ENCODE results near the gene GRIN2A. TPM values are rescaled to one million over a fixed set of nuclear protein-coding genes. Genes with fewer than 3 reads are reported as not detected.

Gene GRIN2A
- total and polyA plus RNA-seq, 3 donors from 2014 or later = 7.0 to 20.3 (median 10.4) TPM

- intact Hi-C loops (cut with DNase I; ENCODE audit: low total_unique reads) = no loop called here
These were observed 155.6 kb downstream of the GRIN2A start for GRCh38 chr16:10026593-10026992.

GRCh38 chr16:10022098-10022497 lies 160.1 kb downstream of the GRIN2A start:
- Histone ChIP-seq H3K27ac (no peak overlapping the region), H3K4me3 (no peak overlapping the region), H3K27me3 (no peaks in the 10 kb centered on the region), H3K36me3 (ENCODE audit: low read depth, missing control alignments) (no peaks in the 10 kb centered on the region), H3K4me1 (no peaks in the 10 kb centered on the region), H3K9me3 (no peaks in the 10 kb centered on the region)
- TF ChIP-seq POLR2A (IDR thresholded peaks at IDR 0.05) (no peak), CTCF (IDR thresholded peaks at IDR 0.05) (no peak)
- no peak for DNase-seq
- 92% methylated on average over 5 of the region's 5 CpGs for WGBS, 2 donors
- intact Hi-C loops (cut with DNase I; ENCODE audit: low total_unique reads) = no loop called here

More at GRCh38 chr16:10026593-10026992, 155.6 kb downstream of the GRIN2A start:
- Histone ChIP-seq H3K27ac (no peak overlapping the region), H3K27me3 (no peaks in the 10 kb centered on the region), H3K36me3 (ENCODE audit: low read depth, missing control alignments) (no peaks in the 10 kb centered on the region), H3K4me3 (no peak overlapping the region), H3K4me1 (no peaks in the 10 kb centered on the region), H3K9me3 (no peaks in the 10 kb centered on the region)
- no peak for TF ChIP-seq CTCF (IDR thresholded peaks at IDR 0.05)
- DNase-seq = no peak
- WGBS, 2 donors = 84 to 91% methylated on average over 5 of the region's 5 CpGs

GRCh38 chr16:10020866-10021265 lies 161.4 kb downstream of the GRIN2A start:
- no peak overlapping the region for H3K4me3 ChIP-seq
- no peaks in the 10 kb centered on the region for H3K9me3 ChIP-seq
- 50 to 58% methylated on average over 3 of the region's 3 CpGs for WGBS, 2 donors
- DNase-seq = no peak
- intact Hi-C loops (cut with DNase I; ENCODE audit: low total_unique reads) = no loop called here
- H3K27me3 ChIP-seq = no peaks in the 10 kb centered on the region
- TF ChIP-seq POLR2A (IDR thresholded peaks at IDR 0.05) (no peak), CTCF (IDR thresholded peaks at IDR 0.05) (no peak)
- no peaks in the 10 kb centered on the region for H3K4me1 ChIP-seq
- H3K36me3 ChIP-seq (ENCODE audit: low read depth, missing control alignments) = no peaks in the 10 kb centered on the region
- no peak overlapping the region for H3K27ac ChIP-seq

GRCh38 chr16:10016752-10017151 lies 165.5 kb downstream of the GRIN2A start:
- TF ChIP-seq POLR2A (IDR thresholded peaks at IDR 0.05) (no peak), CTCF (IDR thresholded peaks at IDR 0.05) (no peak)
- WGBS, 2 donors = 58 to 63% methylated on average over 3 of the region's 3 CpGs
- Histone ChIP-seq H3K9me3 (no peaks in the 10 kb centered on the region), H3K4me3 (no peak overlapping the region), H3K27ac (no peak overlapping the region), H3K36me3 (ENCODE audit: low read depth, missing control alignments) (no peaks in the 10 kb centered on the region), H3K4me1 (peaks cover 3% of the 10 kb centered on the region), H3K27me3 (no peaks in the 10 kb centered on the region)
- no peak for DNase-seq
- intact Hi-C loops (cut with DNase I; ENCODE audit: low total_unique reads) = no loop called here

GRCh38 chr16:10015397-10015796 lies 166.8 kb downstream of the GRIN2A start:
- no peak for DNase-seq
- H3K27ac ChIP-seq = no peak overlapping the region
- H3K36me3 ChIP-seq (ENCODE audit: low read depth, missing control alignments) = no peaks in the 10 kb centered on the region
- intact Hi-C loops (cut with DNase I; ENCODE audit: low total_unique reads) = no loop called here
- 90 to 94% methylated on average over 3 of the region's 3 CpGs for WGBS, 2 donors
- peaks cover 3% of the 10 kb centered on the region for H3K4me1 ChIP-seq
- H3K9me3 ChIP-seq = no peaks in the 10 kb centered on the region
- H3K27me3 ChIP-seq = no peaks in the 10 kb centered on the region
- no peak overlapping the region for H3K4me3 ChIP-seq
- no peak for TF ChIP-seq CTCF (IDR thresholded peaks at IDR 0.05)
- TF ChIP-seq POLR2A (IDR thresholded peaks at IDR 0.05) = no peak
